CD14-positive monocyte (primary cell): ENCODE data around the gene ZNF385B. TPM values are rescaled to one million over a fixed set of nuclear protein-coding genes. Genes with fewer than 3 reads are reported as not detected.

Source experiments
- DNase-seq, 3 donors: peaks; one replicate each; pipeline ENCODE4 v3.0.0-alpha.2; 2011 to 2022
- H2AFZ ChIP-seq: 2 replicates; pipeline ENCODE4 v1.6.0; 2012; ENCODE audit warnings: mild to moderate bottlenecking, low read depth, low read length, inconsistent platforms; ENCODE audit not compliant: insufficient read depth, poor library complexity, severe bottlenecking
- H3K27ac ChIP-seq, 2 donors: 1 replicate in 1 of 2; 2 replicates in 1 of 2; pipeline ENCODE4 v1.5.1; 2012 to 2013; ENCODE audit warnings: low read length in 2 of 2, control low read depth in 1 of 2, inconsistent platforms in 1 of 2, low read depth in 1 of 2, mild to moderate bottlenecking in 1 of 2
- H3K27me3 ChIP-seq, 2 donors: one replicate each; pipeline versions ENCODE4 v1.6.0 to v1.6.1; 2011 to 2013; ENCODE audit warnings: low read length in 2 of 2; ENCODE audit not compliant: control insufficient read depth in 2 of 2, insufficient read depth in 2 of 2
- H3K36me3 ChIP-seq, 2 donors: replicated peaks in 1 of 2; 1 replicate in 1 of 2; 2 replicates in 1 of 2; pipeline versions ENCODE4 v1.5.1 to v1.6.1; 2012 to 2013; ENCODE audit warnings: low read length in 2 of 2, control low read depth in 1 of 2, inconsistent platforms in 1 of 2, mild to moderate bottlenecking in 1 of 2; ENCODE audit not compliant: insufficient read depth in 2 of 2, control insufficient read depth in 1 of 2
- H3K4me1 ChIP-seq, 2 donors: 1 replicate in 1 of 2; 2 replicates in 1 of 2; pipeline versions ENCODE4 v1.5.1 to v1.6.1; 2012 to 2013; ENCODE audit warnings: low read length in 2 of 2, control low read depth in 1 of 2, inconsistent platforms in 1 of 2, mild to moderate bottlenecking in 1 of 2, moderate library complexity in 1 of 2; ENCODE audit not compliant: insufficient read depth in 2 of 2, control insufficient read depth in 1 of 2
- H3K4me2 ChIP-seq: replicated peaks from 2 replicates; pipeline ENCODE3; 2012; ENCODE audit warnings: low read length, moderate library complexity, mild to moderate bottlenecking; ENCODE audit not compliant: poor library complexity, severe bottlenecking; ENCODE audit errors: extremely low read depth
- H3K4me3 ChIP-seq, 3 experiments: fragments of 200-600 bp in 1 of 3; sonication (generic) in 1 of 3; replicated peaks in 1 of 3; 1 replicate in 2 of 3; 2 replicates in 1 of 3; pipeline ENCODE4 v1.5.1; 2011 to 2013; ENCODE audit warnings: low read length in 3 of 3, mild to moderate bottlenecking in 3 of 3, control low read depth in 2 of 3, low read depth in 2 of 3, inconsistent platforms in 1 of 3, moderate library complexity in 1 of 3
- H3K79me2 ChIP-seq: 2 replicates; pipeline ENCODE4 v1.6.0; 2012; ENCODE audit warnings: mild to moderate bottlenecking, control low read depth, inconsistent platforms, low read length, moderate library complexity; ENCODE audit not compliant: insufficient read depth
- H3K9ac ChIP-seq: 2 replicates; pipeline ENCODE4 v1.6.0; 2017; ENCODE audit warnings: low read length, mild to moderate bottlenecking; ENCODE audit not compliant: insufficient read depth, poor library complexity, severe bottlenecking
- H3K9me3 ChIP-seq, 2 donors: replicated peaks in 1 of 2; 1 replicate in 1 of 2; 2 replicates in 1 of 2; pipeline versions ENCODE4 v1.5.1 to v1.6.1; 2012 to 2013; ENCODE audit warnings: low read length in 2 of 2, control low read depth in 1 of 2; ENCODE audit not compliant: control insufficient read depth in 1 of 2, insufficient read depth in 1 of 2
- H4K20me1 ChIP-seq: 2 replicates; pipeline ENCODE4 v1.6.0; 2012; ENCODE audit warnings: mild to moderate bottlenecking, low read length, control low read depth, moderate library complexity; ENCODE audit not compliant: insufficient read depth
- H3K27ac Mint-ChIP-seq, 7 donors: one replicate each; pipeline ENCODE4 v1.8.0; 2020; ENCODE audit warnings: mild to moderate bottlenecking in 7 of 7, mixed read lengths in 7 of 7, moderate library complexity in 6 of 7, inconsistent platforms in 2 of 7
- H3K27me3 Mint-ChIP-seq, 3 donors: one replicate each; pipeline ENCODE4 v1.8.0; 2021 to 2022; ENCODE audit warnings: low read depth in 3 of 3, mild to moderate bottlenecking in 3 of 3, mixed read lengths in 3 of 3, moderate library complexity in 3 of 3, inconsistent platforms in 1 of 3
- H3K36me3 Mint-ChIP-seq, 2 donors: one replicate each; pipeline ENCODE4 v1.8.0; 2020; ENCODE audit warnings: mixed read lengths in 2 of 2, inconsistent platforms in 1 of 2, mild to moderate bottlenecking in 1 of 2
- H3K4me1 Mint-ChIP-seq: one replicate; pipeline ENCODE4 v1.8.0; 2020; ENCODE audit warnings: mild to moderate bottlenecking, mixed read lengths
- H3K4me3 Mint-ChIP-seq, 2 donors: one replicate each; pipeline ENCODE4 v1.8.0; 2020; ENCODE audit warnings: mild to moderate bottlenecking in 2 of 2, mixed read lengths in 2 of 2, moderate library complexity in 1 of 2
- H3K9me3 Mint-ChIP-seq, 7 donors: one replicate each; pipeline ENCODE4 v1.8.0; 2020 to 2022; ENCODE audit warnings: mixed read lengths in 7 of 7, mild to moderate bottlenecking in 6 of 7, moderate library complexity in 6 of 7, inconsistent platforms in 2 of 7
- CTCF ChIP-seq: fragments of 200-600 bp; IDR thresholded peaks from one replicate; pipeline ENCODE4 v1.8.0; 2022; ENCODE audit warnings: antibody characterized with exemption, mild to moderate bottlenecking
- WGBS: methylation state at CpG from one replicate; pipeline ENCODE4 v1.1.5; 2013; ENCODE audit warnings: missing lambda C conversion rate; ENCODE audit not compliant: insufficient coverage; 5-methylcytosine and 5-hydroxymethylcytosine counted together
- intact Hi-C, 2 donors: fragments of 100-400 bp; cut with micrococcal nuclease; formaldehyde crosslinking; loops; one replicate each; pipeline versions ENCODE4 v1.15.0 to v1.15.1; 2023
- polyA plus RNA-seq, 3 donors: library from polyadenylated mRNA; depleted of rRNA in 1 of 3; unstranded in 2 of 3; stranded (reverse) in 1 of 3; fragments of 300-500 nt in 2 of 3; fragments of >200 nt in 1 of 3; fragmentation: Illumina TruSeq in 2 of 3; gene quantifications; 1 replicate in 2 of 3; 2 replicates in 1 of 3; pipeline ENCODE4 v1.2.3, GENCODE V29; 2012 to 2021

The ZNF385B gene
- polyA plus RNA-seq, 3 donors = not detected

- peaks cover 6 to 15% (median 9%) of the 10 kb centered on the region in 3 donors for H3K27me3 Mint-ChIP-seq
- H3K4me3 Mint-ChIP-seq = no peak overlapping the region
- Histone ChIP-seq H3K4me1 (no peaks in the 10 kb centered on the region), H4K20me1 (no peaks in the 10 kb centered on the region), H3K79me2 (no peaks in the 10 kb centered on the region), H3K4me3 (no peak overlapping the region), H3K27ac (no peak overlapping the region), H3K27me3 (peaks cover 2 to 12% of the 10 kb centered on the region in 2 donors), H3K4me2 (no peak overlapping the region), H2AFZ (no peak overlapping the region), H3K9me3 (no peaks in the 10 kb centered on the region), H3K36me3 (no peaks in the 10 kb centered on the region), H3K9ac (no peak overlapping the region)
- no peaks in the 10 kb centered on the region for H3K4me1 Mint-ChIP-seq
- intact Hi-C loops = no loop called here
- no peaks in the 10 kb centered on the region for H3K36me3 Mint-ChIP-seq
- peaks cover 0 to 2% (median 0%) of the 10 kb centered on the region in 7 donors for H3K9me3 Mint-ChIP-seq
- TF ChIP-seq CTCF = no peak
- no peak overlapping the region for H3K27ac Mint-ChIP-seq
- no CpG with 5 or more reads among the region's 2 CpGs for WGBS
- DNase-seq = no peak
Measured at GRCh38 chr2:179429597-179429996, 431.8 kb downstream of the ZNF385B start.

GRCh38 chr2:179429060-179429471 lies 432.3 kb downstream of the ZNF385B start:
- H3K9ac ChIP-seq = no peak overlapping the region
- no peaks in the 10 kb centered on the region for H3K9me3 ChIP-seq
- H3K36me3 ChIP-seq = no peaks in the 10 kb centered on the region
- 60% methylated on average over 6 of the region's 11 CpGs for WGBS
- no peak for DNase-seq
- no peak overlapping the region for H3K4me2 ChIP-seq
- intact Hi-C loops = no loop called here
- Mint-ChIP-seq H3K36me3 (no peaks in the 10 kb centered on the region), H3K9me3 (peaks cover 0 to 2% (median 0%) of the 10 kb centered on the region in 7 donors), H3K27me3 (peaks cover 7 to 15% (median 9%) of the 10 kb centered on the region in 3 donors), H3K27ac (no peak overlapping the region), H3K4me3 (no peak overlapping the region), H3K4me1 (no peaks in the 10 kb centered on the region)
- no peak overlapping the region for H3K27ac ChIP-seq
- TF ChIP-seq CTCF = no peak
- no peak overlapping the region for H2AFZ ChIP-seq
- no peaks in the 10 kb centered on the region for H3K79me2 ChIP-seq
- H3K4me1 ChIP-seq = no peaks in the 10 kb centered on the region
- no peak overlapping the region for H3K4me3 ChIP-seq
- H4K20me1 ChIP-seq = no peaks in the 10 kb centered on the region
- peaks cover 2 to 12% of the 10 kb centered on the region in 2 donors for H3K27me3 ChIP-seq
